HEK293 (cell line): ENCODE data around the gene JMJD7.

Experiments
- CTCF ChIA-PET: fragments of 350-600 bp; formaldehyde crosslinking; extraction: SDS; loops from one replicate; lab custom pipeline; 2021; ENCODE audit warnings: antibody characterized with exemption; lab: Yijun Ruan, JAX
- POLR2A ChIA-PET: fragments of 300-600 bp; formaldehyde crosslinking; extraction: SDS; loops from one replicate; lab custom pipeline; 2020; ENCODE audit warnings: antibody characterized with exemption, inconsistent platforms; lab: Yijun Ruan, JAX
- H3K27ac ChIP-seq: fragments of 200-500 bp; sonication (Bioruptor generic); 2 replicates; pipeline ENCODE4 v1.5.1; 2014; ENCODE audit warnings: low read depth, low read length, control low read depth, inconsistent platforms; ENCODE audit errors: extremely low read depth
- H3K36me3 ChIP-seq, 2 experiments: fragments of 200-500 bp in 1 of 2; sonication (Bioruptor generic) in 1 of 2; 1 replicate in 1 of 2; 2 replicates in 1 of 2; pipeline ENCODE4 v1.5.1; 2014 to 2017; ENCODE audit warnings: inconsistent platforms in 2 of 2, low read length in 2 of 2; ENCODE audit not compliant: control insufficient read depth in 2 of 2, insufficient read depth in 1 of 2
- H3K4me1 ChIP-seq: fragments of 200-500 bp; sonication (Bioruptor generic); 2 replicates; pipeline ENCODE4 v1.5.1; 2014; ENCODE audit warnings: mild to moderate bottlenecking, low read length, inconsistent platforms; ENCODE audit not compliant: control insufficient read depth, insufficient read depth
- H3K4me3 ChIP-seq: 2 replicates; pipeline ENCODE4 v1.5.1; 2011; ENCODE audit warnings: low read depth, mild to moderate bottlenecking, control low read depth, low read length, moderate library complexity
- H3K9me3 ChIP-seq: fragments of 200-500 bp; sonication (Bioruptor generic); 2 replicates; pipeline ENCODE4 v1.5.1; 2014; ENCODE audit warnings: low read depth, low read length, inconsistent platforms; ENCODE audit not compliant: control insufficient read depth, insufficient read depth
- ELK4 ChIP-seq: IDR thresholded peaks from 2 replicates; pipeline ENCODE4 v1.6.1; 2011; ENCODE audit warnings: mild to moderate bottlenecking, low read depth, low read length, borderline replicate concordance
- FEZF1 ChIP-seq: fragments of 450-650 bp; formaldehyde crosslinking; IDR thresholded peaks from 2 replicates; pipeline ENCODE4 v1.5.1; 2016; ENCODE audit warnings: missing biosample characterization, missing genetic modification characterization
- GLIS1 ChIP-seq: fragments of 450-650 bp; formaldehyde crosslinking; IDR thresholded peaks from 2 replicates; pipeline ENCODE4 v1.5.1; 2016; ENCODE audit warnings: missing biosample characterization, missing genetic modification characterization
- GLIS2 ChIP-seq: fragments of 450-650 bp; formaldehyde crosslinking; IDR thresholded peaks from 2 replicates; pipeline ENCODE4 v1.5.1; 2016; ENCODE audit warnings: missing biosample characterization, missing genetic modification characterization
- OVOL3 ChIP-seq: fragments of 450-650 bp; formaldehyde crosslinking; IDR thresholded peaks from 2 replicates; pipeline ENCODE4 v1.5.1; 2016; ENCODE audit warnings: missing biosample characterization, missing genetic modification characterization
- REST ChIP-seq: fragments of 450-650 bp; formaldehyde crosslinking; IDR thresholded peaks from 2 replicates; pipeline ENCODE4 v1.5.1; 2016; ENCODE audit warnings: missing biosample characterization, missing genetic modification characterization
- ZBTB49 ChIP-seq: fragments of 450-650 bp; formaldehyde crosslinking; IDR thresholded peaks from 2 replicates; pipeline ENCODE4 v1.5.1; 2016; ENCODE audit warnings: missing biosample characterization, missing genetic modification characterization, low read depth
- ZBTB8A ChIP-seq: fragments of 450-650 bp; formaldehyde crosslinking; IDR thresholded peaks from 2 replicates; pipeline ENCODE4 v1.5.1; 2016; ENCODE audit warnings: missing biosample characterization, missing genetic modification characterization
- ZEB2 ChIP-seq: fragments of 450-650 bp; formaldehyde crosslinking; IDR thresholded peaks from 2 replicates; pipeline ENCODE4 v1.5.1; 2016; ENCODE audit warnings: missing biosample characterization, missing genetic modification characterization
- ZNF121 ChIP-seq: fragments of 450-650 bp; formaldehyde crosslinking; IDR thresholded peaks from 2 replicates; pipeline ENCODE4 v1.5.1; 2016; ENCODE audit warnings: missing biosample characterization, missing genetic modification characterization
- ZNF23 ChIP-seq: fragments of 450-650 bp; formaldehyde crosslinking; IDR thresholded peaks from 2 replicates; pipeline ENCODE4 v1.5.1; 2016; ENCODE audit warnings: missing biosample characterization, missing genetic modification characterization, borderline replicate concordance
- ZNF362 ChIP-seq: fragments of 450-650 bp; formaldehyde crosslinking; IDR thresholded peaks from 2 replicates; pipeline ENCODE4 v1.5.1; 2016; ENCODE audit warnings: missing biosample characterization, missing genetic modification characterization
- ZNF473 ChIP-seq: fragments of 450-650 bp; formaldehyde crosslinking; IDR thresholded peaks from 2 replicates; pipeline ENCODE4 v1.5.1; 2017; ENCODE audit warnings: missing biosample characterization, missing genetic modification characterization
- ZNF514 ChIP-seq: fragments of 450-650 bp; formaldehyde crosslinking; IDR thresholded peaks from 2 replicates; pipeline ENCODE4 v1.5.1; 2016; ENCODE audit warnings: missing biosample characterization, missing genetic modification characterization
- ZNF518A ChIP-seq: fragments of 450-650 bp; formaldehyde crosslinking; conservative IDR thresholded peaks from 2 replicates; pipeline ENCODE4 v1.5.1; 2016; ENCODE audit warnings: low read depth, missing biosample characterization, missing genetic modification characterization
- ZNF549 ChIP-seq: fragments of 450-650 bp; IDR thresholded peaks from 2 replicates; pipeline ENCODE4 v1.5.1; 2018; ENCODE audit warnings: missing biosample characterization, missing genetic modification characterization, mild to moderate bottlenecking, inconsistent platforms, moderate library complexity
- ZNF585B ChIP-seq: fragments of 450-650 bp; formaldehyde crosslinking; IDR thresholded peaks from 2 replicates; pipeline ENCODE4 v1.5.1; 2016; ENCODE audit warnings: missing biosample characterization, missing genetic modification characterization
- ZNF747 ChIP-seq: fragments of 450-650 bp; formaldehyde crosslinking; IDR thresholded peaks from 2 replicates; pipeline ENCODE4 v1.5.1; 2016; ENCODE audit warnings: missing biosample characterization, missing genetic modification characterization
- ZNF837 ChIP-seq: fragments of 450-650 bp; formaldehyde crosslinking; IDR thresholded peaks from 2 replicates; pipeline ENCODE4 v1.5.1; 2016; ENCODE audit warnings: missing biosample characterization, missing genetic modification characterization
- ZSCAN4 ChIP-seq: fragments of 450-650 bp; formaldehyde crosslinking; IDR thresholded peaks from 2 replicates; pipeline ENCODE4 v1.5.1; 2017; ENCODE audit warnings: missing biosample characterization, missing genetic modification characterization

The JMJD7 gene

GRCh38 chr15:41881920-41882688 is 54.2 kb downstream of the JMJD7 start:
- Histone ChIP-seq H3K36me3 (no peaks in the 10 kb centered on the region), H3K4me1 (no peaks in the 10 kb centered on the region), H3K9me3 (no peaks in the 10 kb centered on the region), H3K27ac (no peak overlapping the region), H3K4me3 (no peak overlapping the region)
- ChIA-PET CTCF (no interaction called here), POLR2A (no interaction called here)
- TF ChIP-seq ZNF837: no peak
- TF ChIP-seq GLIS1 (tag by site-specific recombination): no peak
- no peak for TF ChIP-seq ZNF514 (tag by site-specific recombination)
- no peak for TF ChIP-seq FEZF1 (tag by site-specific recombination)
- TF ChIP-seq ZNF747 (tag by site-specific recombination): no peak
- TF ChIP-seq GLIS2 (tag by site-specific recombination): no peak
- TF ChIP-seq ZEB2 (tag by site-specific recombination): no peak
- no peak for TF ChIP-seq ZNF362 (tag by site-specific recombination)
- no peak for TF ChIP-seq ZBTB8A (tag by site-specific recombination)
- no peak for TF ChIP-seq ZNF121 (tag by site-specific recombination)
- TF ChIP-seq ZNF473: no peak
- TF ChIP-seq OVOL3 (tag by site-specific recombination): no peak
- TF ChIP-seq REST (tag by site-specific recombination): no peak
- TF ChIP-seq ZNF585B: no peak
- TF ChIP-seq ZNF549: no peak
- TF ChIP-seq ZSCAN4 (tag by site-specific recombination): no peak
- no peak for TF ChIP-seq ZBTB49
- TF ChIP-seq ELK4: no peak
- no peak for TF ChIP-seq ZNF23
- TF ChIP-seq ZNF518A (tag by site-specific recombination): no peak
